DOHH2 (cell line): ENCODE results near the gene SIRT2.

Experiments used
- CTCF ChIP-seq: fragments of 200-600 bp; sonication (generic); IDR thresholded peaks from one replicate; pipeline ENCODE4 v1.5.1; 2014; ENCODE audit warnings: antibody characterized with exemption, mild to moderate bottlenecking, low read depth, low read length; ENCODE audit not compliant: poor library complexity, severe bottlenecking
- EZH2phosphoT487 ChIP-seq: fragments of 200-600 bp; sonication (generic); IDR thresholded peaks from 2 replicates; pipeline ENCODE4 v1.6.1; 2017; ENCODE audit warnings: borderline replicate concordance, mild to moderate bottlenecking, antibody characterized with exemption, low read length, moderate library complexity, mixed read lengths

GRCh38 chr19:38920602-38921419 lies 21.4 kb upstream of the SIRT2 start:
- TF ChIP-seq CTCF (no peak), EZH2phosphoT487 (no peak)
